ENCODE results near the gene SUN2. TPM values are rescaled to one million over a fixed set of nuclear protein-coding genes. Genes with fewer than 3 reads are reported as not detected.

The SUN2 gene
- total and polyA plus RNA-seq, 8 donors, result 44.8 to 99.2 (median 76.4) TPM

DNA sequence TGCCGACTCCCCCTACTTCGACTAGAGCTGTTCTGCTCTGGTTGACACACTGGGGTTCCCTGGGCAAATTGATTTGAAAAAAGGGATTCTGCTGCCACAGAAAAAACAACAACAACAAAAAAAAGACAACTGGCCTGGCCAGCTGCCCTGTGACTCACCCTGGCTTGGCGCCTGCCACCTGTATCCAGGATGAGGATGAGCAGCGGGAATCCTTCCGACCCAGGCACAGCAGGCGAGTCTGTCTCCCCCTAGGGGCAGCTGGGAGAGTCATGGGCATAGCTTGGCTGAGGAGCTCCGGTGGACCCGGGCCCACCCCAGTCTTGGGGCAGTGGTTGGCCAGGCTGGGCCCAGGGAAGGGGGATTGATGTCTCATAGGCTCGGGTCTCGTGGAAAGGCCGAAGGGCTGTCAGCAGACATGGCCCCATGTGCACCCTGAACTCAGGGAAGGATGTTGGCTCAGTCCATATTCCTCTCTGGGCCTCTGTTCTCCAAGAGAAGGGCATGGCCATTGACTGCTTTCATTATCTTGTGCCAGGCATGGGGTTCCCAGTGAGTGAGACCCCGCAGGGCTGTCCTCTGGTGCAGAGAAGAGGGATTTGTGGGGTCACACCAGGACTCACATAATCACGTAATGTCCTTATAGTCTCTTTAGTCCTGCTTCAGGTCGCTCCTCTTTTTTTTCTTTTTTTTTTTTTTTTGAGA, 10.4 kb upstream of the SUN2 start:
- H3K27ac ChIP-seq, result no peak overlapping the region
- no peaks in the 10 kb centered on the region for H3K9me3 ChIP-seq
- intact Hi-C loops (cut with DNase I), result no loop called here
- H3K27me3 ChIP-seq, result no peaks in the 10 kb centered on the region
- TF ChIP-seq, protein P1, sequence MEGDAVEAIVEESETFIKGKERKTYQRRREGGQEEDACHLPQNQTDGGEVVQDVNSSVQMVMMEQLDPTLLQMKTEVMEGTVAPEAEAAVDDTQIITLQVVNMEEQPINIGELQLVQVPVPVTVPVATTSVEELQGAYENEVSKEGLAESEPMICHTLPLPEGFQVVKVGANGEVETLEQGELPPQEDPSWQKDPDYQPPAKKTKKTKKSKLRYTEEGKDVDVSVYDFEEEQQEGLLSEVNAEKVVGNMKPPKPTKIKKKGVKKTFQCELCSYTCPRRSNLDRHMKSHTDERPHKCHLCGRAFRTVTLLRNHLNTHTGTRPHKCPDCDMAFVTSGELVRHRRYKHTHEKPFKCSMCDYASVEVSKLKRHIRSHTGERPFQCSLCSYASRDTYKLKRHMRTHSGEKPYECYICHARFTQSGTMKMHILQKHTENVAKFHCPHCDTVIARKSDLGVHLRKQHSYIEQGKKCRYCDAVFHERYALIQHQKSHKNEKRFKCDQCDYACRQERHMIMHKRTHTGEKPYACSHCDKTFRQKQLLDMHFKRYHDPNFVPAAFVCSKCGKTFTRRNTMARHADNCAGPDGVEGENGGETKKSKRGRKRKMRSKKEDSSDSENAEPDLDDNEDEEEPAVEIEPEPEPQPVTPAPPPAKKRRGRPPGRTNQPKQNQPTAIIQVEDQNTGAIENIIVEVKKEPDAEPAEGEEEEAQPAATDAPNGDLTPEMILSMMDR (IDR thresholded peaks at IDR 0.05), result peak; percentile 45 to 63 (median 57)
- ATAC-seq (peak; percentile 50 to 79 (median 74)), DNase-seq (peak in 4 of 6 donors; percentile 59 to 86 (median 68)), FAIRE-seq (no peak)
- WGBS, 2 donors, result 33 to 35% methylated on average over 14 of the region's 14 CpGs
- H3K36me3 ChIP-seq, result no peaks in the 10 kb centered on the region
- no peak overlapping the region for H3K4me3 ChIP-seq
- H3K4me1 ChIP-seq, result no peaks in the 10 kb centered on the region

DNA sequence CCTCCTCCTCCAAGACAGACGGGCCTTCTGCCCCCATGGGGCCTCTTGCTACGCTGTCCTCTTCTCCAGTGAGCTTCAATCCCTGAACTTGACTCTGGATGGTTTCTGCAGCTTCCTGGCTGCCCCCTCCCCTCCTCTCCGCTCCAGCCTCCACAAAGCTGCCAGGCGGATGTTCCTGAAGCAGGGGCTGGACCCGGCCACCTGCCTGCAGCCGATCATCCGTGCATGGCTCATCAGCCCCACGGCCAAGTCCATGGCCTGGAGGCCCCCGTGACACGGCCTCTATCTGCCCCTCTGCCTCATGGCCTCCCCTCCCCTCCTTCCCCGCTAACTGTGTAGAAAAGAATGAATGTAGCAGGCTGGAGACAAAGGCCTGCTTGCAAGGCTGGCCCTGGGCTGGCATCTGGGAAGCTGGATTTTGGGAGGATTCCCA, 6.8 kb upstream of the SUN2 start:
- intact Hi-C loops (cut with DNase I), result no loop called here
- no peak overlapping the region for H3K27ac ChIP-seq
- no peaks in the 10 kb centered on the region for H3K36me3 ChIP-seq
- FAIRE-seq (no peak), DNase-seq (no peak), ATAC-seq (no peak)
- H3K4me1 ChIP-seq, result no peaks in the 10 kb centered on the region
- TF ChIP-seq, protein P1 (IDR thresholded peaks at IDR 0.05), result no peak
- 77 to 84% methylated on average over 11 of the region's 11 CpGs for WGBS, 2 donors
- no peak overlapping the region for H3K4me3 ChIP-seq
- H3K27me3 ChIP-seq, result no peaks in the 10 kb centered on the region
- H3K9me3 ChIP-seq, result no peaks in the 10 kb centered on the region

DNA sequence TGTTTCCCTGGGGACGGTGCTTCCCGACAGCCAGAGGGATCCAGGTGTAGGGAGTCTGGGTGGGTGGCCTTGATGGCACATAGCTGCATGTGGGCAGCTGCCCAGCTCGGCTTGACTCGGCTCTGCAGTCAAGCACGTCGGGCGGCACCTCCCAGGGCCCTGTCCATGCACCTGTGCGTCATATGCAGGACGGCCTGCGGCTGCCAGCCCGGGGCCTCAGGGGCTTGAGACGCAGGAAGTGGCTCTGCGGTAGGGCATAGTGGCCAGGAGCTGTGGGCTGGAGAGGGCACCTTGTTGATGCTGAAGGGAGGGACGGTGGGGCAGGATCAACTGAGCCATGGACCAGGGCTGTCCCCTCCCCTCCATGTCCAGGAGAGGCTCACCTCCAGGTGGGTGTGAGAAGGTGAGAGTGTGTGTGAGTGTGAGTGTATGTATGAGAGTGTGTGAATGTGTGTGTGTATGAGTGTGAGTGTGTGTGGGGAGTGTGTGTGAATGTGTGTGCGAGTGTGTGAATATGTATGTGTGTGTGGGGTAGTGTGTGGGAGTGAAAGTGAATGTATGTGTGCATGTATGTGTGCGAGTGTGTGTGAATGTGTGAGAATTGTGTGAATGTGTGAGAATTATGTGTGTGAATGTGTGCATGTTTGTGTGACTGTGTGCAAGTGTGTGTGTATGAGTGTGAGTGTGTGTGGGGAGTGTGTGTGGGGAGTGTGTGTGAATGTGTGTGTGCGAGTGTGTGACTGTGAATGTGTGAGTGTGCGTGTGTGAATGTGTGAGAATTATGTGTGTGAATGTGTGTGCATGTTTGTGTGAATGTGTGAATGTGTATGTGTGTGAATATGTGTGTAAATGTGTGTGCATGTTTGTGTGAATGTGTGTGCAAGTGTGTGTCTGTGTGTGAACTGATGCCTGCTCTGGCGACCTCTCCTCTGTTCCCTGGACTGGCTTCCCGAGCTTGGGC, 5.7 kb upstream of the SUN2 start:
- no peak for FAIRE-seq
- H3K9me3 ChIP-seq, result no peaks in the 10 kb centered on the region

DNA sequence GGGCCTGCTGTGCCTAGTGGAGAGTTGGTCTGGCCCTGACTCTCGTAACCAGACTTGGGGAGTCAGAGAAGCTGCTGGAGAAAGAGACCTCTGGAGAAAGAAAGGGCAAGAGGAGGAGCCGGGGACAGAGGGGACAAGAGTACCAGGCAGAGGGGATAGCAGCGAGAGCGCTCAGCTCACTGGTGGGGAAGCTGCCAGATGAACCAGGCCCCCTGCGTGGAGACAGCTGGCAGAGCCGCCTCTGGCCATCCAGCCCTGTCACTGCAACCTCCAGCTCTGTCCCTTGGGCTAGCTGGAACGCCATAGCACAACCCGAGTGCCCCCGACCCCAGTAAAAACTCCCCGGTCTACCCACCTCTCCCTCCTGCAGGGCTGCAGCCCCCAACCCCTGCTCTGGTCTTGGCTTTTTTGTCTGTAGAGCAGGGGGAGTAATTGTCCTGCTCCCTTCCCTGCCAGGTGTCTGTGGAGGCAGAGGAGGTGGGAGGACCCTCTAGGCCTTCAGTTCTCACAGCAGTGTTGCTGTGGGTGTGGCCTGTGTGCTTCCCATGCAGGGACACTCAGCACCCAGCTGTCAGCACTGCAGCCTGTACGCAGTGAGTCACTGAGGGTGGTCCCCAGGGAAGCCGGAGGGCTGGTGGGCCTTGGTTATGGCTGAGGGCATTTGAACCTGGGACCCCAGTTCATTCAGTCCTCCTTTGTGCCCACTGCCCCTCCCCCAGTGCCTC, 4.8 kb upstream of the SUN2 start:
- no peak for FAIRE-seq
- DNase-seq, result no peak
- H3K27me3 ChIP-seq, result no peaks in the 10 kb centered on the region
- peaks cover 0 to 8% (median 0%) of the 10 kb centered on the region in 3 donors for H3K4me1 ChIP-seq
- TF ChIP-seq, protein P1 (IDR thresholded peaks at IDR 0.05), result no peak
- ATAC-seq, result no peak
- H3K9me3 ChIP-seq, result no peaks in the 10 kb centered on the region
- H3K4me3 ChIP-seq, result no peak overlapping the region
- intact Hi-C loops (cut with DNase I), result no loop called here
- no peaks in the 10 kb centered on the region for H3K36me3 ChIP-seq
- 82 to 83% methylated on average over 12 of the region's 12 CpGs for WGBS, 2 donors
- no peak overlapping the region for H3K27ac ChIP-seq

More for the DNA sequence above, 5.7 kb upstream of the SUN2 start:
- intact Hi-C loops (cut with DNase I), result no loop called here
- TF ChIP-seq, protein P1 (IDR thresholded peaks at IDR 0.05), result no peak
- ATAC-seq, result no peak
- H3K4me3 ChIP-seq, result no peak overlapping the region
- peaks cover 0 to 6% (median 0%) of the 10 kb centered on the region in 3 donors for H3K4me1 ChIP-seq
- H3K27me3 ChIP-seq, result no peaks in the 10 kb centered on the region
- H3K36me3 ChIP-seq, result no peaks in the 10 kb centered on the region
- no peak for DNase-seq
- no peak overlapping the region for H3K27ac ChIP-seq
- 53 to 57% methylated on average over 20 of the region's 20 CpGs for WGBS, 2 donors

Measured in pancreas (tissue), 10 donors.